ENCODE data around the gene BTNL2.

- TF ChIP-seq CTCF (conservative IDR thresholded peaks at IDR 0.05) (no peak), EZH2 (IDR thresholded peaks at IDR 0.05; ENCODE audit: low read depth) (no peak)
Measured at GRCh38 chr6:32391505-32391904, 15.5 kb downstream of the BTNL2 start.
